Upper lobe of left lung (tissue), 6 donors: ENCODE data around the gene MRS2. TPM values are rescaled to one million over a fixed set of nuclear protein-coding genes. Genes with fewer than 3 reads are reported as not detected.

Experiments used
- ATAC-seq, 2 donors: fragments of 200-7000 bp; cut with Tn5 transposase; one replicate each; pipeline ENCODE4 v1.9.1; 2022; ENCODE audit warnings: mild to moderate bottlenecking in 2 of 2, moderate library complexity in 2 of 2; ENCODE audit not compliant: low FRiP score in 2 of 2
- DNase-seq, 2 donors: peaks; one replicate each; pipeline ENCODE4 v3.0.0-alpha.2; 2019 to 2020
- H3K27ac ChIP-seq, 4 donors: fragments of 200-600 bp; sonication (generic); one replicate each; pipeline ENCODE4 v1.5.1; 2016 to 2019
- H3K27me3 ChIP-seq, 4 donors: fragments of 200-600 bp; sonication (generic); one replicate each; pipeline ENCODE4 v1.5.1; 2017 to 2019
- H3K36me3 ChIP-seq, 4 donors: fragments of 200-600 bp; sonication (generic); one replicate each; pipeline ENCODE4 v1.5.1; 2016 to 2019
- H3K4me1 ChIP-seq, 4 donors: fragments of 200-600 bp; sonication (generic); one replicate each; pipeline ENCODE4 v1.5.1; 2018 to 2019
- H3K4me3 ChIP-seq, 4 donors: fragments of 200-600 bp; sonication (generic); one replicate each; pipeline ENCODE4 v1.5.1; 2017 to 2019; ENCODE audit warnings: mild to moderate bottlenecking in 2 of 4, moderate library complexity in 1 of 4
- H3K9me3 ChIP-seq, 4 donors: fragments of 200-600 bp; sonication (generic); one replicate each; pipeline ENCODE4 v1.5.1; 2018 to 2019
- CTCF ChIP-seq, 6 experiments: fragments of 450-650 bp in 4 of 6; fragments of 200-600 bp in 2 of 6; sonication (generic) in 2 of 6; IDR thresholded peaks; one replicate each; pipeline ENCODE4 v1.5.1; 2016 to 2019; ENCODE audit warnings: antibody characterized with exemption in 6 of 6
- EP300 ChIP-seq, 4 donors: sonication (generic); formaldehyde crosslinking; IDR thresholded peaks; one replicate each; pipeline ENCODE4 v1.5.1; 2017; ENCODE audit warnings: antibody characterized with exemption in 4 of 4, control low read depth in 2 of 4
- POLR2A ChIP-seq, 4 donors: fragments of 450-650 bp; IDR thresholded peaks; one replicate each; pipeline ENCODE4 v1.5.1; 2016 to 2017; ENCODE audit warnings: antibody characterized with exemption in 4 of 4, mild to moderate bottlenecking in 2 of 4
- POLR2AphosphoS5 ChIP-seq, 2 donors: sonication (generic); formaldehyde crosslinking; IDR thresholded peaks; one replicate each; pipeline ENCODE4 v1.5.1; 2017; ENCODE audit warnings: antibody characterized with exemption in 2 of 2
- WGBS, 2 donors: methylation state at CpG; one replicate each; pipeline ENCODE4 v1.1.5; 2017 to 2018; 5-methylcytosine and 5-hydroxymethylcytosine counted together
- total RNA-seq, 6 donors: library from RNA; depleted of rRNA in 4 of 6; stranded (reverse); fragments of >200 nt in 4 of 6; gene quantifications; one replicate each; pipeline versions ENCODE4 v1.1.0 to v1.2.1, GENCODE V29; 2016 to 2021
- donor health status: DM: no; HTN: no; CAD: no; lungs with moderate emphysema.
- donor health status: DM: no; HTN: yes; CAD: no; lungs with severe emphysema.

Gene MRS2
- 10 to 100 TPM; 20.8 to 40.8 (median 27.4) TPM for total RNA-seq

GRCh38 chr6:24402697-24403500 lies at the start of gene MRS2:
Gene MRS2, plus strand, starts transcription at chr6:24402936. Its CDS starts 111 bp downstream, at chr6:24403047.
- Histone ChIP-seq H3K36me3 (peaks cover 0 to 8% (median 4%) of the 10 kb centered on the region in 4 donors), H3K4me3 (peak within 1 kb of the TSS; percentile 78 to 98 (median 91)), H3K9me3 (no peaks in the 10 kb centered on the region), H3K4me1 (peaks cover 12 to 35% (median 17%) of the 10 kb centered on the region in 4 donors), H3K27ac (peak within 1 kb of the TSS; percentile 69 to 89 (median 80)), H3K27me3 (no peaks in the 10 kb centered on the region)
- DNase-seq (peak; percentile 94 to 96), ATAC-seq (peak; percentile 97 to 99)
- no peak for TF ChIP-seq EP300 (IDR thresholded peaks at IDR 0.05)
- peak in 1 of 6 experiments; percentile 3 for TF ChIP-seq CTCF (IDR thresholded peaks at IDR 0.05)
- peak; percentile 79 to 82 for TF ChIP-seq POLR2AphosphoS5 (IDR thresholded peaks at IDR 0.05)
- peak in 2 of 4 donors; percentile 68 to 93 for TF ChIP-seq POLR2A (IDR thresholded peaks at IDR 0.05)
- 1% methylated on average over 24 to 32 of the region's 63 CpGs for WGBS, 2 donors

DNA sequence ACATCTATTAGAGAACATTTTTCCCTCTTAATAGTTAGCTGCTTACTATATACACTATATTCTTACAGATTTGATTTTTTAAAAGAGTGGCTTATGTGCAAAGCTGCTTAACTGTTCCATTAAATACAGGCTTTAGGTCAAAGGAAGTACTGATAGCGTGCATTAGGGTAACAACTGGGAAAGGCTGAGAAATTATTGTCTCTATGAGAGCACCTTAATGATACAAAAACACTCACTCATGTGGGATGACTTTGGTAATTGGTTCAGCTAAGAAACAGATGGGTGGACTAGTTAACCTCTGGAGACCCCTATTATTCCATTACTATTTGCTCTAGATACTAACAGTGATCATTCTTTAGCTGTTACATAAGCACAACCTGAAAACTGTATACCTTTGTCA lies 48.9 kb upstream of the MRS2 start:
- H3K9me3 ChIP-seq: no peaks in the 10 kb centered on the region
- H3K27me3 ChIP-seq: no peaks in the 10 kb centered on the region
- DNase-seq: no peak
- H3K27ac ChIP-seq: no peak overlapping the region
- no peak for ATAC-seq
- 81 to 88% methylated on average over 1 of the region's 1 CpG for WGBS, 2 donors
- no peak for TF ChIP-seq POLR2A (IDR thresholded peaks at IDR 0.05)
- TF ChIP-seq POLR2AphosphoS5 (IDR thresholded peaks at IDR 0.05): no peak
- no peak for TF ChIP-seq CTCF (IDR thresholded peaks at IDR 0.05)
- TF ChIP-seq EP300 (IDR thresholded peaks at IDR 0.05): no peak
- no peak overlapping the region for H3K4me3 ChIP-seq
- peaks cover 0 to 10% (median 7%) of the 10 kb centered on the region in 4 donors for H3K4me1 ChIP-seq
- no peaks in the 10 kb centered on the region for H3K36me3 ChIP-seq

GRCh38 chr6:24355393-24355792 lies 47.3 kb upstream of the MRS2 start:
- ATAC-seq (no peak), DNase-seq (no peak)
- TF ChIP-seq CTCF (IDR thresholded peaks at IDR 0.05) (no peak), EP300 (IDR thresholded peaks at IDR 0.05) (no peak), POLR2A (IDR thresholded peaks at IDR 0.05) (no peak), POLR2AphosphoS5 (IDR thresholded peaks at IDR 0.05) (no peak)
- Histone ChIP-seq H3K4me3 (peak overlapping the region in 1 of 4 donors; percentile 15), H3K27me3 (no peaks in the 10 kb centered on the region), H3K36me3 (no peaks in the 10 kb centered on the region), H3K27ac (no peak overlapping the region), H3K9me3 (no peaks in the 10 kb centered on the region), H3K4me1 (peaks cover 9 to 18% (median 14%) of the 10 kb centered on the region in 4 donors)
- 65 to 66% methylated on average over 4 of the region's 4 CpGs for WGBS, 2 donors

GRCh38 chr6:24356310-24356973 lies 46.3 kb upstream of the MRS2 start:
- Histone ChIP-seq H3K36me3 (no peaks in the 10 kb centered on the region), H3K9me3 (no peaks in the 10 kb centered on the region), H3K4me1 (peaks cover 9 to 19% (median 14%) of the 10 kb centered on the region in 4 donors), H3K4me3 (peak overlapping the region in 3 of 4 donors; percentile 45 to 57 (median 56)), H3K27me3 (no peaks in the 10 kb centered on the region), H3K27ac (no peak overlapping the region)
- no peak for ATAC-seq
- TF ChIP-seq POLR2A (IDR thresholded peaks at IDR 0.05): no peak
- TF ChIP-seq CTCF (IDR thresholded peaks at IDR 0.05): no peak
- no peak for TF ChIP-seq POLR2AphosphoS5 (IDR thresholded peaks at IDR 0.05)
- TF ChIP-seq EP300 (IDR thresholded peaks at IDR 0.05): no peak
- 46 to 60% methylated on average over 5 of the region's 5 CpGs for WGBS, 2 donors
- no peak for DNase-seq
